HepG2 (cell line): Measurements from ENCODE around the gene DPP3. TPM values are rescaled to one million over a fixed set of nuclear protein-coding genes. Genes with fewer than 3 reads are reported as not detected.

Experiments used
- EHMT2 ChIP-seq: fragments of 200-600 bp; sonication (generic); IDR thresholded peaks from 2 replicates; pipeline ENCODE4 v1.7.0; 2017; ENCODE audit warnings: antibody characterized with exemption, low read depth, low read length, borderline replicate concordance
- ERF ChIP-seq: IDR thresholded peaks from 2 replicates; pipeline ENCODE4 v1.6.1; 2018; ENCODE audit warnings: missing biosample characterization, missing genetic modification reagents
- ETV5 ChIP-seq: IDR thresholded peaks from 2 replicates; pipeline ENCODE4 v1.6.1; 2018; ENCODE audit warnings: missing biosample characterization, missing genetic modification reagents, inconsistent platforms, borderline replicate concordance
- GTF2F1 ChIP-seq: fragments of 150-350 bp; IDR thresholded peaks from 2 replicates; pipeline ENCODE4 v1.6.1; 2014; ENCODE audit warnings: low read length
- HMGA1 ChIP-seq: sonication (generic); formaldehyde crosslinking; conservative IDR thresholded peaks from 2 replicates; pipeline ENCODE4 v1.4.0; 2020; ENCODE audit warnings: missing genetic modification reagents
- MEIS1 ChIP-seq: sonication (generic); formaldehyde crosslinking; IDR thresholded peaks from 2 replicates; pipeline ENCODE4 v1.9.0; 2021; ENCODE audit warnings: mild to moderate bottlenecking, missing genetic modification reagents, moderate library complexity, borderline replicate concordance
- PITX1 ChIP-seq: sonication (generic); formaldehyde crosslinking; IDR thresholded peaks from 2 replicates; pipeline ENCODE4 v1.5.1; 2020; ENCODE audit warnings: mild to moderate bottlenecking, missing genetic modification reagents
- POLR2AphosphoS2 ChIP-seq: IDR thresholded peaks from 2 replicates; pipeline ENCODE4 v1.6.1; 2011; ENCODE audit warnings: low read depth, low read length, improper control_type of control experiment
- SETDB1 ChIP-seq: sonication (generic); formaldehyde crosslinking; IDR thresholded peaks from 2 replicates; pipeline ENCODE4 v1.5.1; 2020; ENCODE audit warnings: missing genetic modification reagents, mild to moderate bottlenecking, borderline replicate concordance
- SRSF4 ChIP-seq: fragments of 200-400 bp; formaldehyde crosslinking; IDR thresholded peaks from one replicate; pipeline ENCODE4 v1.6.1; 2018; ENCODE audit warnings: mild to moderate bottlenecking, low read depth, low read length, moderate library complexity; ENCODE audit not compliant: poor library complexity, severe bottlenecking
- ZNF160 ChIP-seq: sonication (generic); formaldehyde crosslinking; IDR thresholded peaks from 2 replicates; pipeline ENCODE4 v1.8.0; 2022; ENCODE audit warnings: mild to moderate bottlenecking, inconsistent platforms, missing genetic modification reagents
- ZNF383 ChIP-seq: sonication (generic); formaldehyde crosslinking; IDR thresholded peaks from 2 replicates; pipeline ENCODE4 v1.4.0; 2020; ENCODE audit warnings: missing genetic modification reagents, mild to moderate bottlenecking, borderline replicate concordance
- ZNF660 ChIP-seq: sonication (generic); formaldehyde crosslinking; IDR thresholded peaks from 2 replicates; pipeline ENCODE4 v1.5.1; 2020; ENCODE audit warnings: mild to moderate bottlenecking, low read depth, missing genetic modification reagents, borderline replicate concordance
- ZNF724P ChIP-seq: sonication (generic); formaldehyde crosslinking; IDR thresholded peaks from 2 replicates; pipeline ENCODE4 v1.8.0; 2022; ENCODE audit warnings: missing genetic modification reagents, borderline replicate concordance
- polyA plus RNA-seq, 8 experiments: library from polyadenylated mRNA; depleted of rRNA in 3 of 8; stranded (reverse) in 7 of 8; unstranded in 1 of 8; fragments of >200 nt; fragmentation: Illumina TruSeq in 4 of 8; extraction: Trizol in 4 of 8; gene quantifications; 2 replicates each; pipeline versions ENCODE4 v1.2.1 to v1.2.3, GENCODE V29; 2011 to 2016; ENCODE audit warnings: low read depth in 4 of 8, missing spikeins in 1 of 8, mixed read lengths in 1 of 8; ENCODE audit not compliant: insufficient read depth in 1 of 8
- total RNA-seq, 5 experiments: library from RNA; depleted of rRNA; stranded (reverse); fragments of >200 nt; fragmentation: Illumina TruSeq; extraction: Trizol; gene quantifications; 2 replicates each; pipeline ENCODE4 v1.2.3, GENCODE V29; 2016; ENCODE audit warnings: low read depth in 1 of 5
- TF ChIP-seq, protein P1 (sequence below): sonication (generic); formaldehyde crosslinking; IDR thresholded peaks from 2 replicates; pipeline ENCODE4 v1.5.1; 2020; ENCODE audit warnings: missing genetic modification reagents, mild to moderate bottlenecking, borderline replicate concordance
- TF ChIP-seq, protein P2 (sequence below): sonication (generic); formaldehyde crosslinking; IDR thresholded peaks from 2 replicates; pipeline ENCODE4 v1.4.0; 2020; ENCODE audit warnings: missing genetic modification reagents, borderline replicate concordance
- TF ChIP-seq, protein P3 (sequence below): sonication (generic); formaldehyde crosslinking; IDR thresholded peaks from 2 replicates; pipeline ENCODE4 v1.4.0; 2020; ENCODE audit warnings: mild to moderate bottlenecking, missing genetic modification reagents
- TF ChIP-seq, protein P4 (sequence below): sonication (generic); formaldehyde crosslinking; IDR thresholded peaks from 2 replicates; pipeline ENCODE4 v1.4.0; 2020; ENCODE audit warnings: mild to moderate bottlenecking, missing genetic modification reagents
- TF ChIP-seq, protein P5 (sequence below): sonication (generic); formaldehyde crosslinking; IDR thresholded peaks from 2 replicates; pipeline ENCODE4 v1.4.0; 2020; ENCODE audit warnings: missing genetic modification reagents, mild to moderate bottlenecking, borderline replicate concordance

DPP3 gene
- total and polyA plus RNA-seq, 2 of the 13 experiments (the other 11 are each of a cell fraction or from before 2014, with no cell fraction given): 38.4 to 59.8 TPM

DNA sequence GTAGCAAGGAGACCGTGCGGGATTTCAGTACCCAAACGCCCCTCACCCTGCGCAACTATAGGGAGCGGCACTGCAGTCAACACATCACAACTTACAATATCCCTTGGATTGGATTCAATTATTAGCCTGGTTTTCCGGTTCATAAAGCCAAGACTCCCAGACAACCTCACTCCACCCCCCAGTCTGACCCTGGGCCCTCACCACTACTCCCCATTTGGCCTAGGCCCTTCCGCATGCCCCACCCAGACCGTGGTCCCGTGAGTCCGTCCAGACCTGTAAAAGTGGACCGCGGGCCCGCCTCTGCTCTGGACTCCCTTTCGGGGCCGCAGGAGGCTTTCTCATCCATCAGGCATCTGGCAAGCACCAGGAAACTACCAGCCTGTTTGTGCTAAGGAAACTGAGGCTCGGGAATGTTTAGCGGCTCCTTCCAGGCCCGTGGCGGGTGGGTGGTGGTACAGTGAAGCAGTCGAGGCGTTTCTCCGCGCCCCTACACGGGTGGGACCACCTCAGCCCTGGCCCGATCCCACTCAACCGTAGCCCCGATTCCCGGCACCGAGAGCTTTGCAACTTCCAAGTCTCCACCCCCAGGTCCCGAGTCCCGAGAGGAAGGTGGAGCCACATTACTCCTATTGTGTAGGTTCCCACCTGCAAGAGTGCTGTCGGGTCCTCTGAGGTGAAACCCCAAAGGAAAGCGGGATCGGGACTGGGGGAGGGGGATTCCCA lies 679 bp upstream of the DPP3 start (continued):
- TF ChIP-seq, protein P1, sequence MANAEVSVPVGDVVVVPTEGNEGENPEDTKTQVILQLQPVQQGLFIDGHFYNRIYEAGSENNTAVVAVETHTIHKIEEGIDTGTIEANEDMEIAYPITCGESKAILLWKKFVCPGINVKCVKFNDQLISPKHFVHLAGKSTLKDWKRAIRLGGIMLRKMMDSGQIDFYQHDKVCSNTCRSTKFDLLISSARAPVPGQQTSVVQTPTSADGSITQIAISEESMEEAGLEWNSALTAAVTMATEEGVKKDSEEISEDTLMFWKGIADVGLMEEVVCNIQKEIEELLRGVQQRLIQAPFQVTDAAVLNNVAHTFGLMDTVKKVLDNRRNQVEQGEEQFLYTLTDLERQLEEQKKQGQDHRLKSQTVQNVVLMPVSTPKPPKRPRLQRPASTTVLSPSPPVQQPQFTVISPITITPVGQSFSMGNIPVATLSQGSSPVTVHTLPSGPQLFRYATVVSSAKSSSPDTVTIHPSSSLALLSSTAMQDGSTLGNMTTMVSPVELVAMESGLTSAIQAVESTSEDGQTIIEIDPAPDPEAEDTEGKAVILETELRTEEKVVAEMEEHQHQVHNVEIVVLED (CRISPR knock-in tag): no peak; the same call in 1 of the 2 replicates
- TF ChIP-seq PITX1 (no peak; the same call in 1 of the 2 replicates), ETV5 (CRISPR knock-in tag) (no peak), ERF (CRISPR knock-in tag) (no peak), SETDB1 (CRISPR knock-in tag) (no peak), HMGA1 (CRISPR knock-in tag) (no peak), ZNF660 (CRISPR knock-in tag) (no peak), GTF2F1 (no peak), MEIS1 (CRISPR knock-in tag) (no peak), EHMT2 (no peak), POLR2AphosphoS2 (no peak), SRSF4 (no peak), ZNF724P (no peak), ZNF160 (CRISPR knock-in tag) (no peak), ZNF383 (CRISPR knock-in tag) (no peak)
- TF ChIP-seq, protein P2, sequence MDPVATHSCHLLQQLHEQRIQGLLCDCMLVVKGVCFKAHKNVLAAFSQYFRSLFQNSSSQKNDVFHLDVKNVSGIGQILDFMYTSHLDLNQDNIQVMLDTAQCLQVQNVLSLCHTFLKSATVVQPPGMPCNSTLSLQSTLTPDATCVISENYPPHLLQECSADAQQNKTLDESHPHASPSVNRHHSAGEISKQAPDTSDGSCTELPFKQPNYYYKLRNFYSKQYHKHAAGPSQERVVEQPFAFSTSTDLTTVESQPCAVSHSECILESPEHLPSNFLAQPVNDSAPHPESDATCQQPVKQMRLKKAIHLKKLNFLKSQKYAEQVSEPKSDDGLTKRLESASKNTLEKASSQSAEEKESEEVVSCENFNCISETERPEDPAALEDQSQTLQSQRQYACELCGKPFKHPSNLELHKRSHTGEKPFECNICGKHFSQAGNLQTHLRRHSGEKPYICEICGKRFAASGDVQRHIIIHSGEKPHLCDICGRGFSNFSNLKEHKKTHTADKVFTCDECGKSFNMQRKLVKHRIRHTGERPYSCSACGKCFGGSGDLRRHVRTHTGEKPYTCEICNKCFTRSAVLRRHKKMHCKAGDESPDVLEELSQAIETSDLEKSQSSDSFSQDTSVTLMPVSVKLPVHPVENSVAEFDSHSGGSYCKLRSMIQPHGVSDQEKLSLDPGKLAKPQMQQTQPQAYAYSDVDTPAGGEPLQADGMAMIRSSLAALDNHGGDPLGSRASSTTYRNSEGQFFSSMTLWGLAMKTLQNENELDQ (CRISPR knock-in tag): no peak
- TF ChIP-seq, protein P3, sequence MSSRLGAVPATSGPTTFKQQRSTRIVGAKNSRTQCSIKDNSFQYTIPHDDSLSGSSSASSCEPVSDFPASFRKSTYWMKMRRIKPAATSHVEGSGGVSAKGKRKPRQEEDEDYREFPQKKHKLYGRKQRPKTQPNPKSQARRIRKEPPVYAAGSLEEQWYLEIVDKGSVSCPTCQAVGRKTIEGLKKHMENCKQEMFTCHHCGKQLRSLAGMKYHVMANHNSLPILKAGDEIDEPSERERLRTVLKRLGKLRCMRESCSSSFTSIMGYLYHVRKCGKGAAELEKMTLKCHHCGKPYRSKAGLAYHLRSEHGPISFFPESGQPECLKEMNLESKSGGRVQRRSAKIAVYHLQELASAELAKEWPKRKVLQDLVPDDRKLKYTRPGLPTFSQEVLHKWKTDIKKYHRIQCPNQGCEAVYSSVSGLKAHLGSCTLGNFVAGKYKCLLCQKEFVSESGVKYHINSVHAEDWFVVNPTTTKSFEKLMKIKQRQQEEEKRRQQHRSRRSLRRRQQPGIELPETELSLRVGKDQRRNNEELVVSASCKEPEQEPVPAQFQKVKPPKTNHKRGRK (CRISPR knock-in tag): no peak
- TF ChIP-seq, protein P4, sequence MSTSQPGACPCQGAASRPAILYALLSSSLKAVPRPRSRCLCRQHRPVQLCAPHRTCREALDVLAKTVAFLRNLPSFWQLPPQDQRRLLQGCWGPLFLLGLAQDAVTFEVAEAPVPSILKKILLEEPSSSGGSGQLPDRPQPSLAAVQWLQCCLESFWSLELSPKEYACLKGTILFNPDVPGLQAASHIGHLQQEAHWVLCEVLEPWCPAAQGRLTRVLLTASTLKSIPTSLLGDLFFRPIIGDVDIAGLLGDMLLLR (CRISPR knock-in tag): no peak
- TF ChIP-seq, protein P5, sequence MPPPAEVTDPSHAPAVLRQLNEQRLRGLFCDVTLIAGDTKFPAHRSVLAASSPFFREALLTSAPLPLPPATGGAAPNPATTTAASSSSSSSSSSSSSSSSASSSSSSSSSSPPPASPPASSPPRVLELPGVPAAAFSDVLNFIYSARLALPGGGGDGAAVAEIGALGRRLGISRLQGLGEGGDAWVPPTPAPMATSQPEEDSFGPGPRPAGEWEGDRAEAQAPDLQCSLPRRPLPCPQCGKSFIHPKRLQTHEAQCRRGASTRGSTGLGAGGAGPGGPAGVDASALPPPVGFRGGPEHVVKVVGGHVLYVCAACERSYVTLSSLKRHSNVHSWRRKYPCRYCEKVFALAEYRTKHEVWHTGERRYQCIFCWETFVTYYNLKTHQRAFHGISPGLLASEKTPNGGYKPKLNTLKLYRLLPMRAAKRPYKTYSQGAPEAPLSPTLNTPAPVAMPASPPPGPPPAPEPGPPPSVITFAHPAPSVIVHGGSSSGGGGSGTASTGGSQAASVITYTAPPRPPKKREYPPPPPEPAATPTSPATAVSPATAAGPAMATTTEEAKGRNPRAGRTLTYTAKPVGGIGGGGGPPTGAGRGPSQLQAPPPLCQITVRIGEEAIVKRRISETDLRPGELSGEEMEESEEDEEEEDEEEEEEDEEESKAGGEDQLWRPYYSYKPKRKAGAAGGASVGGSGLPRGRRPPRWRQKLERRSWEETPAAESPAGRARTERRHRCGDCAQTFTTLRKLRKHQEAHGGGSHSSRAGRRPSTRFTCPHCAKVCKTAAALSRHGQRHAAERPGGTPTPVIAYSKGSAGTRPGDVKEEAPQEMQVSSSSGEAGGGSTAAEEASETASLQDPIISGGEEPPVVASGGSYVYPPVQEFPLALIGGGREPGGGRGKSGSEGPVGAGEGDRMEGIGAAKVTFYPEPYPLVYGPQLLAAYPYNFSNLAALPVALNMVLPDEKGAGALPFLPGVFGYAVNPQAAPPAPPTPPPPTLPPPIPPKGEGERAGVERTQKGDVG (CRISPR knock-in tag): no peak
